OCI-LY1 (cell line): Measurements from ENCODE around the gene FMN1.

ENCODE experiments used
- EZH2 ChIP-seq: fragments of 200-600 bp; sonication (generic), shearing (Covaris generic); IDR thresholded peaks from 2 replicates; pipeline ENCODE4 v1.8.0; 2017; ENCODE audit warnings: borderline replicate concordance, mixed run types, mild to moderate bottlenecking, antibody characterized with exemption, low read length, moderate library complexity, mixed read lengths
- TF ChIP-seq, protein P1 (sequence below): fragments of 200-600 bp; sonication (generic), shearing (Covaris generic); IDR thresholded peaks from 2 replicates; pipeline ENCODE4 v1.5.1; 2017; ENCODE audit warnings: mild to moderate bottlenecking, antibody characterized with exemption, low read length, moderate library complexity, mixed read lengths

DNA sequence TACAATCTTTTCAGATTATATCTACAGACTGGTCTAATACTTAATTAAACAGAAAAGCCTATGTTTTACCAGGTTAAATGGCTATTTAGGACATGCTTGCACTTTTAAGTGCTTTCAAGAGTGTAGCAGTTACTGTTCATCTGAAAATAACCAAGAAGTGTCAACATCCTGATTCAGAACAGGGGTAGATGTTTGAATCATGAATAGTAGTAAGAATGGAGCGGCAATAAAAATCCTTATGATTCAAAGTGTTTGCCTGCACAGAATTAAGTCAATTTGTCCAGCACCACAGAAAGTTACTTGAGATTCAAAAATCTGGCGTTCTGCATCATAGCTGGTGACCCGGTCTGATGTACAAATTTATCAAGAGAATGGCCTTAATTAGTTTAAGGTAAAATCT is 428.4 kb downstream of the FMN1 start:
- TF ChIP-seq, protein P1, sequence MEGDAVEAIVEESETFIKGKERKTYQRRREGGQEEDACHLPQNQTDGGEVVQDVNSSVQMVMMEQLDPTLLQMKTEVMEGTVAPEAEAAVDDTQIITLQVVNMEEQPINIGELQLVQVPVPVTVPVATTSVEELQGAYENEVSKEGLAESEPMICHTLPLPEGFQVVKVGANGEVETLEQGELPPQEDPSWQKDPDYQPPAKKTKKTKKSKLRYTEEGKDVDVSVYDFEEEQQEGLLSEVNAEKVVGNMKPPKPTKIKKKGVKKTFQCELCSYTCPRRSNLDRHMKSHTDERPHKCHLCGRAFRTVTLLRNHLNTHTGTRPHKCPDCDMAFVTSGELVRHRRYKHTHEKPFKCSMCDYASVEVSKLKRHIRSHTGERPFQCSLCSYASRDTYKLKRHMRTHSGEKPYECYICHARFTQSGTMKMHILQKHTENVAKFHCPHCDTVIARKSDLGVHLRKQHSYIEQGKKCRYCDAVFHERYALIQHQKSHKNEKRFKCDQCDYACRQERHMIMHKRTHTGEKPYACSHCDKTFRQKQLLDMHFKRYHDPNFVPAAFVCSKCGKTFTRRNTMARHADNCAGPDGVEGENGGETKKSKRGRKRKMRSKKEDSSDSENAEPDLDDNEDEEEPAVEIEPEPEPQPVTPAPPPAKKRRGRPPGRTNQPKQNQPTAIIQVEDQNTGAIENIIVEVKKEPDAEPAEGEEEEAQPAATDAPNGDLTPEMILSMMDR = no peak
- TF ChIP-seq EZH2 = no peak
